ENCODE results near the gene CST5.

DNA sequence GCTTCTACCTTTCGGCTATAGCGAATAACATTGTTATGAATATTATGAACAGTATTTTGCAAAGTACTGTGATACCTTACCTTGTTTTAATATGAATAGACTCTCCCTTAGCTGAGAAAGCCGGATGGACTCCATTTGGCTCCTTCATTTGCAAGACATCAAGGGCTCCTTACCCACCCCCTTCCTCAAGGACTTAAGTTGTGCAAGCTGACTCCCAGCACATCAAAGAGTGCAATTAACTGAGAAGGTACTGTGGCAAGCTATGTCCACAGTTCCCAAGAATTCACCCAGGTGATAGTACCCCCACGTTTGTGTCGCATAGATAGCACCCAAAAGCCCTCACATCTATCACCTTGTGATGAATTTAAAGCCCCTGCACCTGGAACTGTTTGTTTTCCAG, 11.2 kb downstream of the CST5 start:
- TF ChIP-seq, protein P1, sequence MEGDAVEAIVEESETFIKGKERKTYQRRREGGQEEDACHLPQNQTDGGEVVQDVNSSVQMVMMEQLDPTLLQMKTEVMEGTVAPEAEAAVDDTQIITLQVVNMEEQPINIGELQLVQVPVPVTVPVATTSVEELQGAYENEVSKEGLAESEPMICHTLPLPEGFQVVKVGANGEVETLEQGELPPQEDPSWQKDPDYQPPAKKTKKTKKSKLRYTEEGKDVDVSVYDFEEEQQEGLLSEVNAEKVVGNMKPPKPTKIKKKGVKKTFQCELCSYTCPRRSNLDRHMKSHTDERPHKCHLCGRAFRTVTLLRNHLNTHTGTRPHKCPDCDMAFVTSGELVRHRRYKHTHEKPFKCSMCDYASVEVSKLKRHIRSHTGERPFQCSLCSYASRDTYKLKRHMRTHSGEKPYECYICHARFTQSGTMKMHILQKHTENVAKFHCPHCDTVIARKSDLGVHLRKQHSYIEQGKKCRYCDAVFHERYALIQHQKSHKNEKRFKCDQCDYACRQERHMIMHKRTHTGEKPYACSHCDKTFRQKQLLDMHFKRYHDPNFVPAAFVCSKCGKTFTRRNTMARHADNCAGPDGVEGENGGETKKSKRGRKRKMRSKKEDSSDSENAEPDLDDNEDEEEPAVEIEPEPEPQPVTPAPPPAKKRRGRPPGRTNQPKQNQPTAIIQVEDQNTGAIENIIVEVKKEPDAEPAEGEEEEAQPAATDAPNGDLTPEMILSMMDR (optimal IDR thresholded peaks at IDR 0.05 in 1 of 3, IDR thresholded peaks at IDR 0.05 in 1 of 3, conservative IDR thresholded peaks at IDR 0.05 in 1 of 3; ENCODE audit: extremely low read depth in 1 of 3, insufficient read depth in 2 of 3, low read length in 3 of 3) = no peak
- TF ChIP-seq EZH2 (IDR thresholded peaks at IDR 0.05; ENCODE audit: low read length) = no peak

All from keratinocyte (primary cell).